Mammary epithelial cell (primary cell): Measurements from ENCODE around the gene FMR1.

Experiments
- CTCF ChIP-seq, 2 donors: IDR thresholded peaks in 1 of 2; conservative IDR thresholded peaks in 1 of 2; 2 replicates each; pipeline ENCODE4 v1.5.1; 2011 to 2012; ENCODE audit warnings: inconsistent platforms in 2 of 2, low read length in 2 of 2, mild to moderate bottlenecking in 2 of 2, control low read depth in 1 of 2, low read depth in 1 of 2; ENCODE audit not compliant: insufficient read depth in 1 of 2; ENCODE audit errors: extremely low read depth in 1 of 2
- EZH2 ChIP-seq: IDR thresholded peaks from 2 replicates; pipeline ENCODE4 v1.6.1; 2012; ENCODE audit warnings: low read length, inconsistent platforms, borderline replicate concordance

GRCh38 chrX:147901461-147902126, 10.1 kb upstream of the FMR1 start:
- no peak for TF ChIP-seq CTCF (conservative IDR thresholded peaks at IDR 0.05 in 1 of 2, IDR thresholded peaks at IDR 0.05 in 1 of 2; ENCODE audit: extremely low read depth in 1 of 2, insufficient read depth in 1 of 2, low read depth in 1 of 2, low read length in 2 of 2)
- no peak for TF ChIP-seq EZH2
